DMS114 treated with DMSO at 0.1 percent for 48 hours (cell line): ENCODE measurements around the gene TBRG4.

ENCODE experiments used
- DNase-seq: peaks from one replicate; lab custom pipeline; 2025; ENCODE audit not compliant: unreplicated experiment; lab: John Stamatoyannopoulos, UW

The TBRG4 gene

GRCh38 chr7:45092100-45092930, 19.2 kb downstream of the TBRG4 start:
- DNase-seq = no peak

- DNase-seq = peak; percentile 72
Measured at GRCh38 chr7:45089341-45089891, 22.1 kb downstream of the TBRG4 start.

GRCh38 chr7:45088821-45089340, 22.6 kb downstream of the TBRG4 start, which contains the start of gene NACAD:
Gene NACAD (minus strand): TSS chr7:45088969. CDS start chr7:45088894, 75 bp downstream.
- DNase-seq = peak; percentile 72

- no peak for DNase-seq
Measured at GRCh38 chr7:45088146-45088701, 23.3 kb downstream of the TBRG4 start.

GRCh38 chr7:45087301-45088145, 24.0 kb downstream of the TBRG4 start:
- no peak for DNase-seq

- no peak for DNase-seq
Measured at GRCh38 chr7:45086331-45087065, 25.0 kb downstream of the TBRG4 start.

- no peak for DNase-seq
Measured at GRCh38 chr7:45085619-45086200, 25.8 kb downstream of the TBRG4 start.

- DNase-seq = no peak
Measured at GRCh38 chr7:45084901-45085618, 26.4 kb downstream of the TBRG4 start.

GRCh38 chr7:45084336-45084735, 27.2 kb downstream of the TBRG4 start:
- no peak for DNase-seq

- no peak for DNase-seq
Measured at GRCh38 chr7:45082831-45083331, 28.6 kb downstream of the TBRG4 start.

- no peak for DNase-seq
Measured at GRCh38 chr7:45082031-45082830, 29.3 kb downstream of the TBRG4 start.

- no peak for DNase-seq
Measured at GRCh38 chr7:45081670-45081974, 29.9 kb downstream of the TBRG4 start.

GRCh38 chr7:45080958-45081669, 30.4 kb downstream of the TBRG4 start:
- DNase-seq = no peak

- no peak for DNase-seq
Measured at GRCh38 chr7:45080265-45080957, 31.1 kb downstream of the TBRG4 start.

- no peak for DNase-seq
Measured at GRCh38 chr7:45078125-45078681, 33.3 kb downstream of the TBRG4 start.

- no peak for DNase-seq
Measured at GRCh38 chr7:45077579-45077978, 33.9 kb downstream of the TBRG4 start.

GRCh38 chr7:45076946-45077345, 34.6 kb downstream of the TBRG4 start:
- DNase-seq = no peak
